SK-N-SH (cell line): ENCODE measurements around the gene RAB20. TPM values are rescaled to one million over a fixed set of nuclear protein-coding genes. Genes with fewer than 3 reads are reported as not detected.

Experiments used
- CTCF ChIA-PET: fragments of 300-600, 350-600 bp; formaldehyde crosslinking; extraction: SDS; loops from one replicate; lab custom pipeline; 2021; lab: Yijun Ruan, JAX
- POLR2A ChIA-PET: fragments of 350-600 bp; sonication (Branson Sonifier 250); formaldehyde crosslinking; extraction: SDS; loops from one replicate; lab custom pipeline; 2020; ENCODE audit warnings: antibody characterized with exemption, inconsistent platforms; lab: Yijun Ruan, JAX
- DNase-seq: peaks from one replicate; pipeline ENCODE4 v3.0.0; 2012
- H2AFZ ChIP-seq: fragments of 200-600 bp; sonication (generic); 2 replicates; pipeline ENCODE4 v1.8.1; 2016; ENCODE audit warnings: antibody characterized with exemption, mild to moderate bottlenecking, low read depth
- H3F3A ChIP-seq: fragments of 200-600 bp; sonication (generic); replicated peaks from 2 replicates; pipeline ENCODE3; 2016; ENCODE audit warnings: antibody characterized with exemption, mild to moderate bottlenecking; ENCODE audit not compliant: insufficient read depth
- H3K27ac ChIP-seq, 2 experiments: fragments of 200-500 bp in 1 of 2; fragments of 200-600 bp in 1 of 2; sonication (Bioruptor generic) in 1 of 2; sonication (generic), shearing (Covaris generic) in 1 of 2; 2 replicates each; pipeline versions ENCODE4 v1.5.1 to v1.6.1; 2014 to 2016; ENCODE audit warnings: low read depth in 2 of 2, inconsistent platforms in 1 of 2, low read length in 1 of 2, mild to moderate bottlenecking in 1 of 2, mixed read lengths in 1 of 2
- H3K27me3 ChIP-seq: fragments of 200-600 bp; sonication (generic), shearing (Covaris generic); 2 replicates; pipeline ENCODE4 v1.6.1; 2016; ENCODE audit warnings: mixed run types; ENCODE audit not compliant: insufficient read depth
- H3K36me3 ChIP-seq, 2 experiments: fragments of 200-500 bp in 1 of 2; fragments of 200-600 bp in 1 of 2; sonication (Bioruptor generic) in 1 of 2; sonication (generic) in 1 of 2; replicated peaks in 1 of 2; 2 replicates each; pipeline versions ENCODE3 to v1.5.1; 2014 to 2016; ENCODE audit warnings: low read length in 1 of 2, mild to moderate bottlenecking in 1 of 2; ENCODE audit not compliant: insufficient read depth in 2 of 2, control insufficient read depth in 1 of 2
- H3K4me1 ChIP-seq, 2 experiments: fragments of 200-500 bp in 1 of 2; fragments of 200-600 bp in 1 of 2; sonication (Bioruptor generic) in 1 of 2; sonication (generic), shearing (Covaris generic) in 1 of 2; 2 replicates each; pipeline versions ENCODE4 v1.5.1 to v1.6.1; 2014 to 2016; ENCODE audit warnings: low read depth in 1 of 2, low read length in 1 of 2, mixed run types in 1 of 2; ENCODE audit not compliant: insufficient read depth in 2 of 2, control insufficient read depth in 1 of 2
- H3K4me2 ChIP-seq: fragments of 200-600 bp; sonication (generic), shearing (Covaris generic); 2 replicates; pipeline ENCODE4 v1.6.1; 2017; ENCODE audit warnings: mixed run types
- H3K4me3 ChIP-seq, 2 experiments: fragments of 200-500 bp in 1 of 2; fragments of 200-600 bp in 1 of 2; sonication (Bioruptor generic) in 1 of 2; sonication (generic), shearing (Covaris generic) in 1 of 2; 2 replicates each; pipeline versions ENCODE4 v1.5.1 to v1.8.1; 2014 to 2016; ENCODE audit warnings: low read depth in 2 of 2, inconsistent platforms in 1 of 2, low read length in 1 of 2, mild to moderate bottlenecking in 1 of 2, mixed read lengths in 1 of 2, moderate library complexity in 1 of 2
- H3K79me2 ChIP-seq: fragments of 200-600 bp; sonication (generic); 2 replicates; pipeline ENCODE4 v1.8.1; 2017; ENCODE audit warnings: mild to moderate bottlenecking; ENCODE audit not compliant: insufficient read depth
- H3K9ac ChIP-seq: fragments of 200-600 bp; sonication (generic); 2 replicates; pipeline ENCODE4 v1.6.1; 2017; ENCODE audit warnings: mixed run types
- H3K9me2 ChIP-seq: fragments of 200-600 bp; sonication (generic); 2 replicates; pipeline ENCODE4 v1.6.1; 2017; ENCODE audit warnings: mixed run types
- H3K9me3 ChIP-seq: fragments of 200-600 bp; sonication (generic); 2 replicates; pipeline ENCODE4 v1.6.1; 2017; ENCODE audit warnings: mixed run types, mild to moderate bottlenecking, moderate library complexity
- H4K20me1 ChIP-seq: fragments of 200-600 bp; sonication (generic); 2 replicates; pipeline ENCODE4 v1.6.1; 2017; ENCODE audit warnings: mild to moderate bottlenecking, mixed run types; ENCODE audit not compliant: insufficient read depth
- CHD2 ChIP-seq: fragments of 150-350 bp; IDR thresholded peaks from 2 replicates; pipeline ENCODE4 v1.6.1; 2018; ENCODE audit warnings: low read length; ENCODE audit not compliant: partially characterized antibody
- FOSL2 ChIP-seq: IDR thresholded peaks from 2 replicates; pipeline ENCODE4 v1.4.0; 2012; ENCODE audit warnings: low read depth, mild to moderate bottlenecking, moderate library complexity, borderline replicate concordance
- FOXJ3 ChIP-seq: sonication (generic); formaldehyde crosslinking; IDR thresholded peaks from 2 replicates; pipeline ENCODE4 v1.5.1; 2020; ENCODE audit warnings: mild to moderate bottlenecking, missing genetic modification reagents
- FOXM1 ChIP-seq: IDR thresholded peaks from 2 replicates; pipeline ENCODE4 v1.4.0; 2012; ENCODE audit warnings: low read depth, mild to moderate bottlenecking
- GATA2 ChIP-seq: sonication (generic); formaldehyde crosslinking; IDR thresholded peaks from 2 replicates; pipeline ENCODE4 v1.5.0; 2020; ENCODE audit warnings: mild to moderate bottlenecking, missing genetic modification reagents
- JUND ChIP-seq: IDR thresholded peaks from 2 replicates; pipeline ENCODE4 v1.4.0; 2012
- MEF2A ChIP-seq: IDR thresholded peaks from 2 replicates; pipeline ENCODE4 v1.4.0; 2012; ENCODE audit warnings: low read depth, borderline replicate concordance
- NRF1 ChIP-seq: IDR thresholded peaks from 2 replicates; pipeline ENCODE4 v1.6.1; 2012; ENCODE audit warnings: low read depth, mild to moderate bottlenecking, low read length
- POLR2AphosphoS5 ChIP-seq: IDR thresholded peaks from 2 replicates; pipeline ENCODE4 v1.6.1; 2012; ENCODE audit warnings: low read depth, low read length
- RAD21 ChIP-seq: IDR thresholded peaks from 2 replicates; pipeline ENCODE4 v1.6.1; 2012; ENCODE audit warnings: mild to moderate bottlenecking, low read length
- RCOR1 ChIP-seq: fragments of 150-350 bp; IDR thresholded peaks from 2 replicates; pipeline ENCODE4 v1.6.1; 2017; ENCODE audit warnings: antibody characterized with exemption, low read length
- RFX5 ChIP-seq: IDR thresholded peaks from 2 replicates; pipeline ENCODE4 v1.6.1; 2012; ENCODE audit warnings: mild to moderate bottlenecking, improper control_type of control experiment, low read length
- RXRA ChIP-seq: IDR thresholded peaks from 2 replicates; pipeline ENCODE4 v1.4.0; 2012; ENCODE audit warnings: low read depth, mild to moderate bottlenecking, borderline replicate concordance
- SIN3A ChIP-seq: IDR thresholded peaks from 2 replicates; pipeline ENCODE4 v1.6.1; 2012; ENCODE audit warnings: low read depth, mild to moderate bottlenecking, low read length, moderate library complexity, borderline replicate concordance
- TAF1 ChIP-seq: IDR thresholded peaks from 2 replicates; pipeline ENCODE4 v1.6.1; 2012; ENCODE audit warnings: low read depth, mild to moderate bottlenecking, low read length, moderate library complexity, borderline replicate concordance
- TCF12 ChIP-seq: IDR thresholded peaks from 2 replicates; pipeline ENCODE4 v1.4.0; 2012
- YY1 ChIP-seq: IDR thresholded peaks from 2 replicates; pipeline ENCODE4 v1.4.0; 2012; ENCODE audit warnings: low read depth, mild to moderate bottlenecking
- WGBS: methylation state at CpG from one replicate; pipeline ENCODE4 v1.1.6; 2017; ENCODE audit warnings: low lambda C conversion rate; 5-methylcytosine and 5-hydroxymethylcytosine counted together
- polyA plus RNA-seq, 3 experiments: library from polyadenylated mRNA; depleted of rRNA; stranded (reverse); fragments of >200 nt; gene quantifications; 2 replicates each; pipeline ENCODE4 v1.2.3, GENCODE V29; 2012
- TF ChIP-seq, protein P1 (sequence below): IDR thresholded peaks from 2 replicates; pipeline ENCODE4 v1.4.0; 2012; ENCODE audit warnings: low read depth, borderline replicate concordance
- TF ChIP-seq, protein P2 (sequence below): fragments of 150-350 bp; IDR thresholded peaks from 2 replicates; pipeline ENCODE4 v1.6.1; 2016; ENCODE audit warnings: mild to moderate bottlenecking, low read depth, low read length
- TF ChIP-seq, protein P3 (sequence below): IDR thresholded peaks from 2 replicates; pipeline ENCODE4 v1.4.0; 2012; ENCODE audit warnings: low read depth
- TF ChIP-seq, protein P4 (sequence below): IDR thresholded peaks from 2 replicates; pipeline ENCODE4 v1.4.0; 2012; ENCODE audit warnings: low read depth, borderline replicate concordance
- TF ChIP-seq, protein P5 (sequence below): fragments of 150-350 bp; IDR thresholded peaks from 2 replicates; pipeline ENCODE4 v1.6.1; 2017; ENCODE audit warnings: antibody characterized with exemption, low read length, low read depth, borderline replicate concordance

RAB20 gene
- polyA plus RNA-seq, 1 of the 3 experiments (the other 2 are of a cell fraction), result 5.2 TPM

DNA sequence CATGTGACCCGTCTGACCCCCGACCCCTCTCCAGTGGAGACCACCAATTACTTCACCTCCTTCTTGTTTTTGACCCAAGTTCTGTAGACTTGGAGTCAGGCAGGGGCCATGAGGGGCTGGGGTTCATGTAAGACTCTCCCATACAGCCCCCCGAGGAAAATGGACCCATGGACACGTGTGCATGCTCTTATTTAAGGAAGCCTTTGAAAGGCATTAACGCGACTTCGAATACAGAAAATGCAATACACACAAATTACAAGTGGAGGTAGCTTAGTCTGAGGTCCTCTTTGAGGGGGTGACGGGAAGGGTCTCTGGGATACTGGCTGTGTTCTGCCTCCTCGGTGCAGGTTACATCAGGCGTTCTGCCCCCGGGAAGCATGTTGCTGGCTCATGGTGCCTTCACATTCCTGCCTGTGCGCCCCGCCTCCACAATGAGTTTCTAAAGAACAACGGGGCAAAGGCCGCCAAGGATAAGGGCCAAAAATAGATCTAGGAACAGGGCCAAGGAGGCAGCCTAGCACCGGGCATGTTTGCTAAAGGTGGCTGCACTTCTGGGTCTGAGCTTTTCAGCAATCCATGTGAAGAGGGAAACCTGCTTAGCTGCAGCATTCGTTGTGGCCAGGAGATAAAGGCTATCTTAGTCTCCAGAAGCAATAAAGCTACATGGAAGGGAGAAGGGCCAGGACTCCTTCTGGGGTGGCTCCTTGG lies 54.5 kb downstream of the RAB20 start:
- CTCF ChIA-PET, result no interaction called here
- POLR2A ChIA-PET, result interaction anchor here (1.2 kb wide), 1 partner anchor 205 kb away, joined by 3 read pairs; no protein-coding TSS in a partner anchor
- Histone ChIP-seq H3K79me2 (no peaks in the 10 kb centered on the region), H3K4me1 (no peaks in the 10 kb centered on the region; a peak in 1 of 4 replicates), H3K27me3 (no peaks in the 10 kb centered on the region), H3K36me3 (peaks cover 41 to 42% of the 10 kb centered on the region in 2 experiments), H3K9me2 (no peaks in the 10 kb centered on the region), H3F3A (peaks cover 9% of the 10 kb centered on the region), H3K9ac (no peak overlapping the region), H2AFZ (no peak overlapping the region), H4K20me1 (no peaks in the 10 kb centered on the region), H3K9me3 (no peaks in the 10 kb centered on the region), H3K27ac (no peak overlapping the region), H3K4me2 (no peak overlapping the region), H3K4me3 (no peak overlapping the region)
- DNase-seq, result no peak
- WGBS, result 79% methylated on average over 14 of the region's 17 CpGs
- TF ChIP-seq, protein P1, sequence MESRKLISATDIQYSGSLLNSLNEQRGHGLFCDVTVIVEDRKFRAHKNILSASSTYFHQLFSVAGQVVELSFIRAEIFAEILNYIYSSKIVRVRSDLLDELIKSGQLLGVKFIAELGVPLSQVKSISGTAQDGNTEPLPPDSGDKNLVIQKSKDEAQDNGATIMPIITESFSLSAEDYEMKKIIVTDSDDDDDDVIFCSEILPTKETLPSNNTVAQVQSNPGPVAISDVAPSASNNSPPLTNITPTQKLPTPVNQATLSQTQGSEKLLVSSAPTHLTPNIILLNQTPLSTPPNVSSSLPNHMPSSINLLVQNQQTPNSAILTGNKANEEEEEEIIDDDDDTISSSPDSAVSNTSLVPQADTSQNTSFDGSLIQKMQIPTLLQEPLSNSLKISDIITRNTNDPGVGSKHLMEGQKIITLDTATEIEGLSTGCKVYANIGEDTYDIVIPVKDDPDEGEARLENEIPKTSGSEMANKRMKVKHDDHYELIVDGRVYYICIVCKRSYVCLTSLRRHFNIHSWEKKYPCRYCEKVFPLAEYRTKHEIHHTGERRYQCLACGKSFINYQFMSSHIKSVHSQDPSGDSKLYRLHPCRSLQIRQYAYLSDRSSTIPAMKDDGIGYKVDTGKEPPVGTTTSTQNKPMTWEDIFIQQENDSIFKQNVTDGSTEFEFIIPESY, result no peak
- TF ChIP-seq FOXJ3 (CRISPR knock-in tag), result no peak
- TF ChIP-seq FOSL2, result no peak
- TF ChIP-seq RFX5, result no peak
- TF ChIP-seq CHD2, result no peak

DNA sequence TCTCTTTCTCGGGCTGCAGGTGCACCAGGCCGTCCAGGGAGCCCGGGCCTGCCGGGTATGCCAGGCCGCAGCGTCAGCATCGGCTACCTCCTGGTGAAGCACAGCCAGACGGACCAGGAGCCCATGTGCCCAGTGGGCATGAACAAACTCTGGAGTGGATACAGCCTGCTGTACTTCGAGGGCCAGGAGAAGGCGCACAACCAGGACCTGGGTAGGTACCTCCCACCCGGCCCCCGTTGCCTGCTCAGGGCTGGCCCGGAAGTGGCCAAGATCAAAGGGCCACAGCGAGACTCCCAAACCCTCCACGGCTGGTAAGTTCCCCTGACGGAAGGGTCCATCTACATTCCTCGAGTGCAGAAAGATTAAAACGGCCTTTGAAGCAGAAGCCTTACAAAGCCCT lies 55.1 kb downstream of the RAB20 start:
- WGBS, result 98% methylated on average over 8 of the region's 18 CpGs
- CTCF ChIA-PET, result no interaction called here
- H3K36me3 ChIP-seq, result peaks cover 38 to 41% of the 10 kb centered on the region in 2 experiments

More for the DNA sequence above, 55.1 kb downstream of the RAB20 start:
- Histone ChIP-seq H3K9ac (no peak overlapping the region), H2AFZ (no peak overlapping the region), H3K4me3 (no peak overlapping the region), H3K4me1 (no peaks in the 10 kb centered on the region; a peak in 1 of 4 replicates), H3K27ac (no peak overlapping the region), H3K4me2 (no peak overlapping the region), H3K27me3 (no peaks in the 10 kb centered on the region), H4K20me1 (no peaks in the 10 kb centered on the region), H3F3A (peaks cover 9% of the 10 kb centered on the region), H3K9me2 (no peaks in the 10 kb centered on the region), H3K9me3 (no peaks in the 10 kb centered on the region), H3K79me2 (no peaks in the 10 kb centered on the region)
- TF ChIP-seq, protein P2, sequence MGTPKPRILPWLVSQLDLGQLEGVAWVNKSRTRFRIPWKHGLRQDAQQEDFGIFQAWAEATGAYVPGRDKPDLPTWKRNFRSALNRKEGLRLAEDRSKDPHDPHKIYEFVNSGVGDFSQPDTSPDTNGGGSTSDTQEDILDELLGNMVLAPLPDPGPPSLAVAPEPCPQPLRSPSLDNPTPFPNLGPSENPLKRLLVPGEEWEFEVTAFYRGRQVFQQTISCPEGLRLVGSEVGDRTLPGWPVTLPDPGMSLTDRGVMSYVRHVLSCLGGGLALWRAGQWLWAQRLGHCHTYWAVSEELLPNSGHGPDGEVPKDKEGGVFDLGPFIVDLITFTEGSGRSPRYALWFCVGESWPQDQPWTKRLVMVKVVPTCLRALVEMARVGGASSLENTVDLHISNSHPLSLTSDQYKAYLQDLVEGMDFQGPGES, result no peak
- TF ChIP-seq TAF1 (no peak), FOXM1 (no peak), GATA2 (CRISPR knock-in tag) (no peak), NRF1 (no peak), RAD21 (no peak), TCF12 (no peak), POLR2AphosphoS5 (no peak), MEF2A (no peak), YY1 (no peak), JUND (no peak), RCOR1 (no peak), FOXJ3 (CRISPR knock-in tag) (no peak), RXRA (no peak), SIN3A (no peak)
- TF ChIP-seq, protein P3, sequence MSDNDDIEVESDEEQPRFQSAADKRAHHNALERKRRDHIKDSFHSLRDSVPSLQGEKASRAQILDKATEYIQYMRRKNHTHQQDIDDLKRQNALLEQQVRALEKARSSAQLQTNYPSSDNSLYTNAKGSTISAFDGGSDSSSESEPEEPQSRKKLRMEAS, result no peak
- TF ChIP-seq, protein P4, sequence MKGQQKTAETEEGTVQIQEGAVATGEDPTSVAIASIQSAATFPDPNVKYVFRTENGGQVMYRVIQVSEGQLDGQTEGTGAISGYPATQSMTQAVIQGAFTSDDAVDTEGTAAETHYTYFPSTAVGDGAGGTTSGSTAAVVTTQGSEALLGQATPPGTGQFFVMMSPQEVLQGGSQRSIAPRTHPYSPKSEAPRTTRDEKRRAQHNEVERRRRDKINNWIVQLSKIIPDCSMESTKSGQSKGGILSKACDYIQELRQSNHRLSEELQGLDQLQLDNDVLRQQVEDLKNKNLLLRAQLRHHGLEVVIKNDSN, result no peak
- TF ChIP-seq, protein P5, sequence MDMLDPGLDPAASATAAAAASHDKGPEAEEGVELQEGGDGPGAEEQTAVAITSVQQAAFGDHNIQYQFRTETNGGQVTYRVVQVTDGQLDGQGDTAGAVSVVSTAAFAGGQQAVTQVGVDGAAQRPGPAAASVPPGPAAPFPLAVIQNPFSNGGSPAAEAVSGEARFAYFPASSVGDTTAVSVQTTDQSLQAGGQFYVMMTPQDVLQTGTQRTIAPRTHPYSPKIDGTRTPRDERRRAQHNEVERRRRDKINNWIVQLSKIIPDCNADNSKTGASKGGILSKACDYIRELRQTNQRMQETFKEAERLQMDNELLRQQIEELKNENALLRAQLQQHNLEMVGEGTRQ, result no peak
- no peak for DNase-seq
- POLR2A ChIA-PET, result no interaction called here
